Suprapubic skin (tissue), 4 donors: ENCODE results near the gene PRR36. TPM values are rescaled to one million over a fixed set of nuclear protein-coding genes. Genes with fewer than 3 reads are reported as not detected.

ENCODE experiments used
- DNase-seq, 2 donors: peaks; one replicate each; pipeline ENCODE4 v3.0.0-alpha.2; 2019; ENCODE audit warnings: low spot score in 2 of 2
- H3K27ac ChIP-seq: fragments of 200-600 bp; sonication (generic); one replicate; pipeline ENCODE4 v1.5.1; 2019
- H3K27me3 ChIP-seq: fragments of 200-600 bp; sonication (generic); one replicate; pipeline ENCODE4 v1.5.1; 2019
- H3K36me3 ChIP-seq: fragments of 200-600 bp; sonication (generic); one replicate; pipeline ENCODE4 v1.5.1; 2019
- H3K4me1 ChIP-seq: fragments of 200-600 bp; sonication (generic); one replicate; pipeline ENCODE4 v1.5.1; 2019
- H3K4me3 ChIP-seq: fragments of 200-600 bp; sonication (generic); one replicate; pipeline ENCODE4 v1.5.1; 2019; ENCODE audit warnings: mild to moderate bottlenecking
- H3K9me3 ChIP-seq: fragments of 200-600 bp; sonication (generic); one replicate; pipeline ENCODE4 v1.5.1; 2019
- EP300 ChIP-seq: sonication (generic); formaldehyde crosslinking; IDR thresholded peaks from one replicate; pipeline ENCODE4 v1.6.1; 2017; ENCODE audit warnings: antibody characterized with exemption
- POLR2A ChIP-seq, 2 donors: fragments of 450-650 bp; IDR thresholded peaks; one replicate each; pipeline ENCODE4 v1.6.1; 2017; ENCODE audit warnings: antibody characterized with exemption in 2 of 2, mild to moderate bottlenecking in 2 of 2, moderate library complexity in 2 of 2
- POLR2AphosphoS5 ChIP-seq, 3 donors: sonication (generic); formaldehyde crosslinking; IDR thresholded peaks; one replicate each; pipeline ENCODE4 v1.6.1; 2017; ENCODE audit warnings: antibody characterized with exemption in 3 of 3
- WGBS: methylation state at CpG from one replicate; pipeline ENCODE4 v1.1.5; 2018; 5-methylcytosine and 5-hydroxymethylcytosine counted together
- total RNA-seq, 4 donors: library from RNA; depleted of rRNA; stranded (reverse); fragments of >200 nt; gene quantifications; one replicate each; pipeline ENCODE4 v1.1.0, GENCODE V29; 2016
- TF ChIP-seq, protein P1 (sequence below), 2 donors: fragments of 200-600 bp in 1 of 2; fragments of 450-650 bp in 1 of 2; sonication (generic) in 1 of 2; IDR thresholded peaks; one replicate each; pipeline ENCODE4 v1.5.1; 2016 to 2019; ENCODE audit warnings: antibody characterized with exemption in 2 of 2, mild to moderate bottlenecking in 1 of 2, moderate library complexity in 1 of 2

PRR36 gene
- total RNA-seq, 4 donors from 2014 or later, result 0.26 to 1.1 (median 0.74) TPM

DNA sequence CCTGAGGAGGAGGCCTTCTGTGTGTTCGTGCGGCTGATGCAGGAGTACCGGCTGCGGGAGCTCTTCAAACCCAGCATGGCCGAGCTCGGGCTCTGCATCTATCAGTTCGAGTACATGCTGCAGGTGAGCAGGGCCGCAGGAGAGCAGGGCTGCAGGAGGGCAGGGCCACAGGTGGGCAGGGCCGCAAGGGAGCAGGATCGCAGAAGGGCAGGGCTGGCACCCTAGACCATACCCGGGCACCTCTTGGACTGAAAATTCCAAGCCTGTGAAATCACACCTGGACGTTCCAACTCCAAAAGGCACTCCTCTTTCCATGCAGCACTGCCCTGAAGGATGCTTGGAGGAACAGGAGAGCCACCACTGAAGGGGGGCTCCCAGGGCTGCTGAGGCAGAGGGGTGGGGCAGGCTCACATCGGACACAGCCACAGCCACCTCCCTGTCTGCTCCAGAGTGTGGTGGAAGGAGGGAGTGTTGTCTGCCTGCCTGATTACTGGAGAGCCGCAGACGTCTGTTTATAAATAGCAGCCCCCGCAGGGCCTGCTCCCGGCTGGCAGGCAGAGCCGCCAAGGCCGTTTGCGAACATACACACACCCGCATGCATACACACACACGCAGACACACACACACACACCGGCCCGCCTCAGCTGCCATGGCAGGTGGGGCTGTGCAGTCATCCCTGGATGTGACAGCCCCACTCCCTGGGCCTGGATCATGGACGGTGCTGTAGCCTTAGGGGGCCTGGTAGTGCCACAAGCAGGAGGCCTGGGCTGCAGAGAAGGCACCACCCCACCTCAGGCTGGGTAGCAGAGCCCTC lies 24.0 kb downstream of the PRR36 start:
- H3K4me1 ChIP-seq, result peaks cover 24% of the 10 kb centered on the region

DNA sequence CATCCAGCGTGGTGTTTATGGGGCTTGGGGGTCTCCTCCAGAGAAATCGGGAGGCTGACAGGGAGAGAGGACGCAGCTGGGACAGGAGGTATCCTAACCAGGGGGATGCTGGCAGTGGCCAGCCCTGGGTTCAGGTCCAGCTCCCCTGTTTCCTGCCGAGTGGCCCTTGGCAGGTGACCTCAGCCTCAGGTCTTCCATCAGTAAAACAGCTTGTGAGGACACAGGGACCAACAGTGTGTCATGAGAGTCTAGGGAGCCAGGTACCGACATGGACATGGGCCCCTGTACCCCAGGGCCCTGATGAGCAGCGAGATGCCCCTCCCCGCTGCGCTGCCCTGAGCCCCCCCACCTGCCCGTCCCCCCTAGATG lies 24.6 kb downstream of the PRR36 start:
- Histone ChIP-seq H3K27me3 (no peaks in the 10 kb centered on the region), H3K4me3 (no peak overlapping the region), H3K4me1 (peaks cover 24% of the 10 kb centered on the region), H3K9me3 (no peaks in the 10 kb centered on the region), H3K36me3 (peaks cover 2% of the 10 kb centered on the region), H3K27ac (no peak overlapping the region)
- WGBS, result 77% methylated on average over 5 of the region's 9 CpGs
- TF ChIP-seq POLR2A (IDR thresholded peaks at IDR 0.05), result no peak
- TF ChIP-seq, protein P1, sequence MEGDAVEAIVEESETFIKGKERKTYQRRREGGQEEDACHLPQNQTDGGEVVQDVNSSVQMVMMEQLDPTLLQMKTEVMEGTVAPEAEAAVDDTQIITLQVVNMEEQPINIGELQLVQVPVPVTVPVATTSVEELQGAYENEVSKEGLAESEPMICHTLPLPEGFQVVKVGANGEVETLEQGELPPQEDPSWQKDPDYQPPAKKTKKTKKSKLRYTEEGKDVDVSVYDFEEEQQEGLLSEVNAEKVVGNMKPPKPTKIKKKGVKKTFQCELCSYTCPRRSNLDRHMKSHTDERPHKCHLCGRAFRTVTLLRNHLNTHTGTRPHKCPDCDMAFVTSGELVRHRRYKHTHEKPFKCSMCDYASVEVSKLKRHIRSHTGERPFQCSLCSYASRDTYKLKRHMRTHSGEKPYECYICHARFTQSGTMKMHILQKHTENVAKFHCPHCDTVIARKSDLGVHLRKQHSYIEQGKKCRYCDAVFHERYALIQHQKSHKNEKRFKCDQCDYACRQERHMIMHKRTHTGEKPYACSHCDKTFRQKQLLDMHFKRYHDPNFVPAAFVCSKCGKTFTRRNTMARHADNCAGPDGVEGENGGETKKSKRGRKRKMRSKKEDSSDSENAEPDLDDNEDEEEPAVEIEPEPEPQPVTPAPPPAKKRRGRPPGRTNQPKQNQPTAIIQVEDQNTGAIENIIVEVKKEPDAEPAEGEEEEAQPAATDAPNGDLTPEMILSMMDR (IDR thresholded peaks at IDR 0.05), result no peak
- TF ChIP-seq EP300, result no peak
- TF ChIP-seq POLR2AphosphoS5 (IDR thresholded peaks at IDR 0.05), result no peak
- DNase-seq, result no peak

More for the DNA sequence above, 24.0 kb downstream of the PRR36 start:
- WGBS, result 41% methylated on average over 13 of the region's 25 CpGs
- no peaks in the 10 kb centered on the region for H3K9me3 ChIP-seq
- no peak overlapping the region for H3K27ac ChIP-seq
- no peaks in the 10 kb centered on the region for H3K27me3 ChIP-seq
- H3K36me3 ChIP-seq, result peaks cover 2% of the 10 kb centered on the region
- TF ChIP-seq, protein P1 (IDR thresholded peaks at IDR 0.05), result no peak
- TF ChIP-seq EP300 (no peak), POLR2AphosphoS5 (IDR thresholded peaks at IDR 0.05) (no peak), POLR2A (IDR thresholded peaks at IDR 0.05) (no peak)
- no peak for DNase-seq
- no peak overlapping the region for H3K4me3 ChIP-seq

DNA sequence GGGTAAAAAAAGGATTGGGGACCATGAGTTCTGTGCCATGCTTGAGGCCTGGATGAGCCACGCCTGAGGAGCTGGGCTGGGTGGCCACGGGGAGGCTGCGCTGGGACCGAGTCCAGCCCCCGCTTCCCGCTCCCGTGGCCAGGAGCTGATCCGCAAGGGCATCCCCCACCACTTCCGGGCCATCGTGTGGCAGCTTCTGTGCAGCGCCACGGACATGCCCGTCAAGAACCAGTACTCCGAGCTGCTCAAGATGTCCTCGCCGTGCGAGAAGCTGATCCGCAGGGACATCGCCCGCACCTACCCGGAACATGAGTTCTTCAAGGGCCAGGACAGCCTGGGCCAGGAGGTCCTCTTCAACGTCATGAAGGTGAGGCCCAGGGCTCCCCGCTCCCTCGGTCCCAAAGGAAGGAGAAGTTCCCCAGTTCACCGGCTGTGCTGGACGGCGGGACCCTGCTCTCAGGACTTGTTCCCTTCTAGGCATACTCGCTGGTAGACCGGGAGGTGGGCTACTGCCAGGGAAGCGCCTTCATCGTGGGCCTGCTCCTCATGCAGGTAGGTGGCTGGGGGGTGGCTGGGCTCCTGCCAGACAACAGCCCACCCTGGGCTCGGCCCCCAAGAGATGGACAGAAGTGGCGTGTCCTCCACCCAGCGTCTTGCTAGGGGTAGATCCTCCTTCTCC lies 25.3 kb downstream of the PRR36 start:
- 90% methylated on average over 13 of the region's 34 CpGs for WGBS
- Histone ChIP-seq H3K9me3 (no peaks in the 10 kb centered on the region), H3K36me3 (peaks cover 2% of the 10 kb centered on the region), H3K27ac (no peak overlapping the region), H3K4me1 (peaks cover 24% of the 10 kb centered on the region), H3K27me3 (no peaks in the 10 kb centered on the region), H3K4me3 (no peak overlapping the region)
- TF ChIP-seq, protein P1 (IDR thresholded peaks at IDR 0.05), result no peak
- TF ChIP-seq EP300 (no peak), POLR2AphosphoS5 (IDR thresholded peaks at IDR 0.05) (no peak), POLR2A (IDR thresholded peaks at IDR 0.05) (no peak)
- DNase-seq, result peak in 1 of 2 donors; percentile 73

DNA sequence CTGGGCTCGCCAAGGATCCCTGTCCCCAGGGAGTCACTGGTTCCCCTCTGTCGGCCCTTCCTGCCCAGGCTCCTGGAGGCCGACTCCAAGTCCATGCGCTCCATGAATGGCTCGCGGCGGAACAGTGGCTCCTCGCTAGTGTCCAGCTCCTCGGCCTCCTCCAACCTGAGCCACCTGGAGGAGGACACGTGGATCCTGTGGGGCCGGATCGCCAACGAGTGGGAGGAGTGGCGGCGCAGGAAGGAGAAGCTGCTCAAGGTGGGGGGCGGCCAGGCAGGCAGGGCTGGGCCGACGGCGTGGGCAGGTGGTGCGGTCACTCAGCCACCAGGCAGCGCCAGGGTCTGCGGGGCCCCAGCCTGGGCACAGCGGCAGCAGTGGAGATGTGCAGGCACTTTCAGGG lies 26.5 kb downstream of the PRR36 start:
- Histone ChIP-seq H3K27ac (no peak overlapping the region), H3K4me3 (no peak overlapping the region), H3K27me3 (no peaks in the 10 kb centered on the region), H3K4me1 (peaks cover 15% of the 10 kb centered on the region), H3K9me3 (no peaks in the 10 kb centered on the region), H3K36me3 (peaks cover 2% of the 10 kb centered on the region)
- no peak for DNase-seq
- whole genome bisulfite sequencing, result 95% methylated on average over 16 of the region's 23 CpGs
- TF ChIP-seq POLR2AphosphoS5 (IDR thresholded peaks at IDR 0.05), result no peak
- no peak for TF ChIP-seq EP300
- TF ChIP-seq POLR2A (IDR thresholded peaks at IDR 0.05), result no peak
- TF ChIP-seq, protein P1 (IDR thresholded peaks at IDR 0.05), result no peak

DNA sequence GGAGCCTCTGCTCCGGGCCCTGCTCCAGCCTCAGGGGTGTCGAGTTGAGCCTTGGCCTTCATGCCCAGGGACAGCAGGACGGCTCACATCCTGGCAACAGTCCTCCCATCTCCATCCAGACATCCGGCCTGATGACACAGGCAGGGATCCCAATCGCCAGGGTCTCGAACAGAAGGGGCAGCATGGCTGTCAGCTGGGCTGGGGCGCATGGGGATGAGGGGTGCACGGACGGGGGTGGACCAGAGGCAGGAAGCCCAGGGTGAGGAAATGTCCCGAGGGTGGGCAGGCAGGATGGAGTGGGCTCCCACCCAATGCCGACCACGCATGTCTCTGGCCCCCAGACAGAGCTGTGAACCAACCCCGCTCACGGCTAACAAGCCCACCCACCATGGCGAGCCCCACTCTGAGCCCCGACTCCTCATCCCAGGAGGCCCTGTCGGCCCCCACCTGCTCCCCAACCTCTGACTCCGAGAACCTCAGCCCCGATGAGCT lies 28.0 kb downstream of the PRR36 start:
- TF ChIP-seq EP300 (no peak), POLR2AphosphoS5 (IDR thresholded peaks at IDR 0.05) (no peak), POLR2A (IDR thresholded peaks at IDR 0.05) (no peak)
- TF ChIP-seq, protein P1 (IDR thresholded peaks at IDR 0.05), result no peak
- 100% methylated on average over 8 of the region's 19 CpGs for WGBS
- DNase-seq, result no peak
- Histone ChIP-seq H3K27ac (no peak overlapping the region), H3K36me3 (peaks cover 2% of the 10 kb centered on the region), H3K9me3 (no peaks in the 10 kb centered on the region), H3K4me1 (peaks cover 15% of the 10 kb centered on the region), H3K4me3 (no peak overlapping the region), H3K27me3 (no peaks in the 10 kb centered on the region)
